GM23248 (cell line): ENCODE results near the gene IL21R.

Experiments used
- EZH2 ChIP-seq: fragments of 200-600 bp; sonication (generic); IDR thresholded peaks from 2 replicates; pipeline ENCODE4 v1.6.1; 2018; ENCODE audit warnings: antibody characterized with exemption, mild to moderate bottlenecking; ENCODE audit not compliant: insufficient read depth, poor library complexity, severe bottlenecking
- EZH2phosphoT487 ChIP-seq: fragments of 200-600 bp; sonication (generic); IDR thresholded peaks from 2 replicates; pipeline ENCODE4 v1.6.1; 2018; ENCODE audit warnings: antibody characterized with exemption, moderate library complexity, mild to moderate bottlenecking, low read depth; ENCODE audit not compliant: insufficient read depth

DNA sequence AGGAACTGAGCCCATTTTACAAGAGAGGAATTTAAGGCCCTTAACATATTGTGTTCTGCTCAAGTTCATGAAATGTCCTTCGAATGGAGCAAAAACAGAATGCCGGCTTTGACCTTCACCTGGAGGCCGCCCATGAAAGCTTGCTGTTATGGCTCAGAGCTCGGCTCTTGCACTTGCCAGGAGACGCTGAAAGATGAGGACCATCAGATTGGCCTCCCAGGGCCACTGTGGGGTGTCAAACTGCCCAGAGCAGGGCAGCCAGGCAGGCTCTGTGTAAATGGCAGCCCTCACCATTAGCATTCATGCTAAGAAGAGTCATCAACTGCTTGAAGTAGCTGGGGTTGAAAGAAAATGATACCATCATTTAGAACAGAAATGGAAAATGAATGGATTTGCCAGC, 39.3 kb downstream of the IL21R start:
- TF ChIP-seq EZH2 (no peak), EZH2phosphoT487 (no peak)
